ENCODE data around the gene MRAP.

DNA sequence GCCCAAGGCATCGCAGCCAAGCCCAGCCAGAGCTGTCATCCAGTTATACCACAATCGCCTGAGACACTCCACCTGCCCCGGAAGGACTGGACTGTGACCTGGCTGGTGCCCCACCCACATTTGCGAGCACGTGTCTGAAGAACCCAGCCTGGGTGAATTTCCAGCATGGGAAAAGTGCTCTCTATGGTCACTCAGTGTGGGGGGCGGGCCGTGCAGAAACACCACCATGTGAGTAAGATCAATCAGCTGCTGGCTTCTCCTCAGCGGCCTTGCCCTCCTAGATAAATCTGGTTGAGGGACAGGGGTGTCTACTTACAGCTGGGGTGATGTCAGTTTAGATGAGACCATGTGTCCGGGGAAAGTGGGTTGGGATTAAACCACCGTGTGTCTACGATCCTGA is 49.3 kb downstream of the MRAP start:
- TF ChIP-seq, protein P1, sequence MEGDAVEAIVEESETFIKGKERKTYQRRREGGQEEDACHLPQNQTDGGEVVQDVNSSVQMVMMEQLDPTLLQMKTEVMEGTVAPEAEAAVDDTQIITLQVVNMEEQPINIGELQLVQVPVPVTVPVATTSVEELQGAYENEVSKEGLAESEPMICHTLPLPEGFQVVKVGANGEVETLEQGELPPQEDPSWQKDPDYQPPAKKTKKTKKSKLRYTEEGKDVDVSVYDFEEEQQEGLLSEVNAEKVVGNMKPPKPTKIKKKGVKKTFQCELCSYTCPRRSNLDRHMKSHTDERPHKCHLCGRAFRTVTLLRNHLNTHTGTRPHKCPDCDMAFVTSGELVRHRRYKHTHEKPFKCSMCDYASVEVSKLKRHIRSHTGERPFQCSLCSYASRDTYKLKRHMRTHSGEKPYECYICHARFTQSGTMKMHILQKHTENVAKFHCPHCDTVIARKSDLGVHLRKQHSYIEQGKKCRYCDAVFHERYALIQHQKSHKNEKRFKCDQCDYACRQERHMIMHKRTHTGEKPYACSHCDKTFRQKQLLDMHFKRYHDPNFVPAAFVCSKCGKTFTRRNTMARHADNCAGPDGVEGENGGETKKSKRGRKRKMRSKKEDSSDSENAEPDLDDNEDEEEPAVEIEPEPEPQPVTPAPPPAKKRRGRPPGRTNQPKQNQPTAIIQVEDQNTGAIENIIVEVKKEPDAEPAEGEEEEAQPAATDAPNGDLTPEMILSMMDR (IDR thresholded peaks at IDR 0.05; ENCODE audit: insufficient read depth, low read length, poor library complexity, severe bottlenecking), result no peak
- TF ChIP-seq EZH2phosphoT487 (conservative IDR thresholded peaks at IDR 0.05; ENCODE audit: low read length), result no peak

All from SU-DHL-6 (cell line).